HepG2 (cell line): ENCODE results near the gene B3GNT2. TPM values are rescaled to one million over a fixed set of nuclear protein-coding genes. Genes with fewer than 3 reads are reported as not detected.

Experiments used
- AHDC1 ChIP-seq: sonication (generic); formaldehyde crosslinking; IDR thresholded peaks from 2 replicates; pipeline ENCODE4 v1.5.1; 2020; ENCODE audit warnings: mild to moderate bottlenecking, missing genetic modification reagents, borderline replicate concordance
- ARID5B ChIP-seq: IDR thresholded peaks from 2 replicates; pipeline ENCODE4 v1.4.0; 2020; ENCODE audit warnings: mild to moderate bottlenecking, missing genetic modification reagents
- ELF3 ChIP-seq: IDR thresholded peaks from 2 replicates; pipeline ENCODE4 v1.6.1; 2016; ENCODE audit warnings: missing genetic modification reagents, missing compliant biosample characterization
- MIER3 ChIP-seq: IDR thresholded peaks from 2 replicates; pipeline ENCODE4 v1.6.1; 2016; ENCODE audit warnings: missing compliant biosample characterization, borderline replicate concordance
- PAWR ChIP-seq: sonication (generic); formaldehyde crosslinking; IDR thresholded peaks from 2 replicates; pipeline ENCODE4 v1.4.0; 2020; ENCODE audit warnings: missing genetic modification reagents, mild to moderate bottlenecking, borderline replicate concordance
- SAP130 ChIP-seq: IDR thresholded peaks from 2 replicates; pipeline ENCODE4 v1.6.1; 2016; ENCODE audit warnings: low read depth
- SUZ12 ChIP-seq: fragments of 150-350 bp; IDR thresholded peaks from 2 replicates; pipeline ENCODE4 v1.6.1; 2014; ENCODE audit warnings: low read depth, low read length
- ZIK1 ChIP-seq: sonication (generic); formaldehyde crosslinking; IDR thresholded peaks from 2 replicates; pipeline ENCODE4 v1.5.0; 2020; ENCODE audit warnings: mild to moderate bottlenecking, low read depth, missing genetic modification reagents, borderline replicate concordance
- ZNF670 ChIP-seq: sonication (generic); formaldehyde crosslinking; IDR thresholded peaks from 2 replicates; pipeline ENCODE4 v1.8.0; 2022; ENCODE audit warnings: mild to moderate bottlenecking, missing genetic modification reagents, borderline replicate concordance
- polyA plus RNA-seq, 8 experiments: library from polyadenylated mRNA; depleted of rRNA in 3 of 8; stranded (reverse) in 7 of 8; unstranded in 1 of 8; fragments of >200 nt; fragmentation: Illumina TruSeq in 4 of 8; extraction: Trizol in 4 of 8; gene quantifications; 2 replicates each; pipeline versions ENCODE4 v1.2.1 to v1.2.3, GENCODE V29; 2011 to 2016; ENCODE audit warnings: low read depth in 4 of 8, missing spikeins in 1 of 8, mixed read lengths in 1 of 8; ENCODE audit not compliant: insufficient read depth in 1 of 8
- total RNA-seq, 5 experiments: library from RNA; depleted of rRNA; stranded (reverse); fragments of >200 nt; fragmentation: Illumina TruSeq; extraction: Trizol; gene quantifications; 2 replicates each; pipeline ENCODE4 v1.2.3, GENCODE V29; 2016; ENCODE audit warnings: low read depth in 1 of 5

Gene B3GNT2
- total and polyA plus RNA-seq, 2 of the 13 experiments (the other 11 are each of a cell fraction or from before 2014, with no cell fraction given), result 26.3 to 28.5 TPM

- 0 out of 2 replicates have a peak, but pooled peaks have one; percentile 20 for TF ChIP-seq AHDC1 (CRISPR knock-in tag)
- TF ChIP-seq ZNF670, result 0 out of 2 replicates have a peak, but pooled peaks have one; percentile 25
- TF ChIP-seq SAP130, result peak; percentile 23; the same call in 1 of the 2 replicates
- 0 out of 2 replicates have a peak, but pooled peaks have one; percentile 15 for TF ChIP-seq ARID5B
- TF ChIP-seq SUZ12, result no peak
- peak; percentile 80; the same call in 1 of the 2 replicates for TF ChIP-seq ELF3
- TF ChIP-seq PAWR, result no peak
- 0 out of 2 replicates have a peak, but pooled peaks have one; percentile 30 for TF ChIP-seq MIER3 (CRISPR knock-in tag)
- TF ChIP-seq ZIK1 (CRISPR knock-in tag), result no peak
These were observed 3.1 kb upstream of the B3GNT2 start (continued) for GRCh38 chr2:62192811-62193210.
